ENCODE measurements around the gene FAM110D.

DNA sequence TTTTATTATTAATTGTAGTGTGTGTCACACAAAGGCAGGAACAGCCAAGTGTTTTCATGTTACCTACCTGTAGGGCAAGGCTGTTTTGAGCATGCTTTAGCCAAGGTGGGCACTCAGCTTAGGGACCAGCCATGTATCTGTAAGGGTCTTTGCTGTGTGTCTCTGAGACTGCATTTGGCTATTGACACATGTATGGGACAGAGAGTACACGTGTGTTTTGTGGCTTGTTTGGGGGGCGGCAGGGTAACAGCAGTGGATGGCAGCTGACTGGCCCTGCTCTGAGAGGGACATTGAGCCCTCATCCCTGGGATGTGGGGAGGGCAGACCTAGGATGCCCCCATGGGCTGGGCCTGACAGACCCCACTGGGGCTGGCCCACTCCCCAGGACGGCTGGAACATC lies 38.4 kb downstream of the FAM110D start:
- TF ChIP-seq, protein P1, sequence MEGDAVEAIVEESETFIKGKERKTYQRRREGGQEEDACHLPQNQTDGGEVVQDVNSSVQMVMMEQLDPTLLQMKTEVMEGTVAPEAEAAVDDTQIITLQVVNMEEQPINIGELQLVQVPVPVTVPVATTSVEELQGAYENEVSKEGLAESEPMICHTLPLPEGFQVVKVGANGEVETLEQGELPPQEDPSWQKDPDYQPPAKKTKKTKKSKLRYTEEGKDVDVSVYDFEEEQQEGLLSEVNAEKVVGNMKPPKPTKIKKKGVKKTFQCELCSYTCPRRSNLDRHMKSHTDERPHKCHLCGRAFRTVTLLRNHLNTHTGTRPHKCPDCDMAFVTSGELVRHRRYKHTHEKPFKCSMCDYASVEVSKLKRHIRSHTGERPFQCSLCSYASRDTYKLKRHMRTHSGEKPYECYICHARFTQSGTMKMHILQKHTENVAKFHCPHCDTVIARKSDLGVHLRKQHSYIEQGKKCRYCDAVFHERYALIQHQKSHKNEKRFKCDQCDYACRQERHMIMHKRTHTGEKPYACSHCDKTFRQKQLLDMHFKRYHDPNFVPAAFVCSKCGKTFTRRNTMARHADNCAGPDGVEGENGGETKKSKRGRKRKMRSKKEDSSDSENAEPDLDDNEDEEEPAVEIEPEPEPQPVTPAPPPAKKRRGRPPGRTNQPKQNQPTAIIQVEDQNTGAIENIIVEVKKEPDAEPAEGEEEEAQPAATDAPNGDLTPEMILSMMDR (IDR thresholded peaks at IDR 0.05; ENCODE audit: control extremely low read depth in 1 of 3, insufficient read depth in 1 of 3, low read depth in 1 of 3, low read length in 3 of 3), result no peak
- TF ChIP-seq TCF12 (IDR thresholded peaks at IDR 0.05; ENCODE audit: low read depth, low read length), result no peak
- no peak for TF ChIP-seq TAF1 (IDR thresholded peaks at IDR 0.05; ENCODE audit: low read depth, low read length)
- TF ChIP-seq CEBPB (IDR thresholded peaks at IDR 0.05; ENCODE audit: low read depth, low read length), result no peak
- no peak for TF ChIP-seq GABPA (IDR thresholded peaks at IDR 0.05; ENCODE audit: borderline replicate concordance, insufficient read depth, low read length)
- TF ChIP-seq CTBP2 (IDR thresholded peaks at IDR 0.05; ENCODE audit: borderline replicate concordance, insufficient read depth, insufficient read length, low read length), result no peak
- TF ChIP-seq, protein P2, sequence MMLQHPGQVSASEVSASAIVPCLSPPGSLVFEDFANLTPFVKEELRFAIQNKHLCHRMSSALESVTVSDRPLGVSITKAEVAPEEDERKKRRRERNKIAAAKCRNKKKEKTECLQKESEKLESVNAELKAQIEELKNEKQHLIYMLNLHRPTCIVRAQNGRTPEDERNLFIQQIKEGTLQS (IDR thresholded peaks at IDR 0.05; ENCODE audit: insufficient read depth, low read depth, low read length), result no peak
- TF ChIP-seq SUZ12 (IDR thresholded peaks at IDR 0.05; ENCODE audit: low read length), result no peak
- no peak for TF ChIP-seq POLR2A (IDR thresholded peaks at IDR 0.05; ENCODE audit: control extremely low read depth in 1 of 2, low read depth in 2 of 2, low read length in 2 of 2)
